ENCODE results near the gene CDKAL1. TPM values are rescaled to one million over a fixed set of nuclear protein-coding genes. Genes with fewer than 3 reads are reported as not detected.

CDKAL1 gene
- total and polyA plus RNA-seq, 9 of the 15 experiments (the other 6 are each of a cell fraction or from before 2014, with no cell fraction given): 11.2 to 36.3 (median 20.1) TPM

DNA sequence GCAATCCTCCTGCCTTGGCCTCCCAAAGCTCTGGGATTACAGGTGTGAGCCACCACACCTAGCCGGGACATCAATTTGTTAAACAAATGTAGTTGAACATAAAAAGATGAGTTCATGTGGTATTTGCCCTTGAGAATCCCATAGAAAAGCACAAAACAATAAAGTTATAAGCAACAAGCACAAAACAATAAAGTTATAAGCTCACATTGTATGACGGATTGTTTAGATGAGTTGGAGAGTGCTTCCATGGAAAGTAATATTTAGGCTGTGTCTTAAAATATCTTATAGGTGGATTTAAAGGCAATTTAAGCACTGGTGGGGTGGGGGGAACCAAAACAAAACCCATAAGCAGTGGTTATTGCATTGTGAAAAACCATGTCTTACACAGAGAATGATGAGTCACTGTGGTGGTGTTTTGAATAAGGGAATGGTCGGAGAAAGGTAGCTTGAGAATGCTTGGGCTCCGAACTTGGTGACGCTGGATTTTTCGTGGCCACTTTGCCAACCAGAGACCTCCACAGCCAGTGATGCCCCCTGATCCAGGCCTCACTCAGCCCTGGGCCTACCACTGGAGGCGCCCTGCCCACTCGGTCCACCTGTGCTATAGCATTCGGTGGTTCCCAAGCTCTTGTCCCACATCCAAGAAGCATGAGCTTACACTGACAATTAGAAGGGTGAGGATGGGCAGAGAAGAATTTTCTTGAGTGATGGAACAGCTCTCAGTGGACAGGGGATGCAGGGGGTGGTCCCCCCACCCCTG is 256.0 kb downstream of the CDKAL1 start (continued):
- peak; percentile 58; the same call in 1 of the 2 replicates for TF ChIP-seq NFE2 (IDR thresholded peaks at IDR 0.05; ENCODE audit: low read depth)
- TF ChIP-seq MAFK (IDR thresholded peaks at IDR 0.05; ENCODE audit: low read length): peak; percentile 19; the same call in 1 of the 2 replicates
- TF ChIP-seq ZNF316 (IDR thresholded peaks at IDR 0.05): 0 out of 2 replicates have a peak, but pooled peaks have one; percentile 22
- no peak for TF ChIP-seq ELF1 (tag; IDR thresholded peaks at IDR 0.05)
- no peak for TF ChIP-seq ZNF282 (CRISPR knock-in tag; IDR thresholded peaks at IDR 0.05)
- TF ChIP-seq, protein P1, sequence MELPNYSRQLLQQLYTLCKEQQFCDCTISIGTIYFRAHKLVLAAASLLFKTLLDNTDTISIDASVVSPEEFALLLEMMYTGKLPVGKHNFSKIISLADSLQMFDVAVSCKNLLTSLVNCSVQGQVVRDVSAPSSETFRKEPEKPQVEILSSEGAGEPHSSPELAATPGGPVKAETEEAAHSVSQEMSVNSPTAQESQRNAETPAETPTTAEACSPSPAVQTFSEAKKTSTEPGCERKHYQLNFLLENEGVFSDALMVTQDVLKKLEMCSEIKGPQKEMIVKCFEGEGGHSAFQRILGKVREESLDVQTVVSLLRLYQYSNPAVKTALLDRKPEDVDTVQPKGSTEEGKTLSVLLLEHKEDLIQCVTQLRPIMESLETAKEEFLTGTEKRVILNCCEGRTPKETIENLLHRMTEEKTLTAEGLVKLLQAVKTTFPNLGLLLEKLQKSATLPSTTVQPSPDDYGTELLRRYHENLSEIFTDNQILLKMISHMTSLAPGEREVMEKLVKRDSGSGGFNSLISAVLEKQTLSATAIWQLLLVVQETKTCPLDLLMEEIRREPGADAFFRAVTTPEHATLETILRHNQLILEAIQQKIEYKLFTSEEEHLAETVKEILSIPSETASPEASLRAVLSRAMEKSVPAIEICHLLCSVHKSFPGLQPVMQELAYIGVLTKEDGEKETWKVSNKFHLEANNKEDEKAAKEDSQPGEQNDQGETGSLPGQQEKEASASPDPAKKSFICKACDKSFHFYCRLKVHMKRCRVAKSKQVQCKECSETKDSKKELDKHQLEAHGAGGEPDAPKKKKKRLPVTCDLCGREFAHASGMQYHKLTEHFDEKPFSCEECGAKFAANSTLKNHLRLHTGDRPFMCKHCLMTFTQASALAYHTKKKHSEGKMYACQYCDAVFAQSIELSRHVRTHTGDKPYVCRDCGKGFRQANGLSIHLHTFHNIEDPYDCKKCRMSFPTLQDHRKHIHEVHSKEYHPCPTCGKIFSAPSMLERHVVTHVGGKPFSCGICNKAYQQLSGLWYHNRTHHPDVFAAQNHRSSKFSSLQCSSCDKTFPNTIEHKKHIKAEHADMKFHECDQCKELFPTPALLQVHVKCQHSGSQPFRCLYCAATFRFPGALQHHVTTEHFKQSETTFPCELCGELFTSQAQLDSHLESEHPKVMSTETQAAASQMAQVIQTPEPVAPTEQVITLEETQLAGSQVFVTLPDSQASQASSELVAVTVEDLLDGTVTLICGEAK (IDR thresholded peaks at IDR 0.05): peak; percentile 81
- TF ChIP-seq, protein P1 (CRISPR knock-in tag; IDR thresholded peaks at IDR 0.05): peak; percentile 75; the same call in 1 of the 2 replicates
- TF ChIP-seq ZNF766 (CRISPR knock-in tag; conservative IDR thresholded peaks at IDR 0.05): no peak
- TF ChIP-seq NFE2L1 (tag; IDR thresholded peaks at IDR 0.05; ENCODE audit: borderline replicate concordance, low read depth): peak; percentile 26; the same call in 1 of the 2 replicates
- TF ChIP-seq IFI16 (CRISPR knock-in tag; IDR thresholded peaks at IDR 0.05): no peak
- TF ChIP-seq, protein P2, sequence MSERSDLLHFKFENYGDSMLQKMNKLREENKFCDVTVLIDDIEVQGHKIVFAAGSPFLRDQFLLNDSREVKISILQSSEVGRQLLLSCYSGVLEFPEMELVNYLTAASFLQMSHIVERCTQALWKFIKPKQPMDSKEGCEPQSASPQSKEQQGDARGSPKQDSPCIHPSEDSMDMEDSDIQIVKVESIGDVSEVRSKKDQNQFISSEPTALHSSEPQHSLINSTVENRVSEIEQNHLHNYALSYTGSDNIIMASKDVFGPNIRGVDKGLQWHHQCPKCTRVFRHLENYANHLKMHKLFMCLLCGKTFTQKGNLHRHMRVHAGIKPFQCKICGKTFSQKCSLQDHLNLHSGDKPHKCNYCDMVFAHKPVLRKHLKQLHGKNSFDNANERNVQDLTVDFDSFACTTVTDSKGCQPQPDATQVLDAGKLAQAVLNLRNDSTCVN (CRISPR knock-in tag; IDR thresholded peaks at IDR 0.05): no peak
- TF ChIP-seq, protein P3, sequence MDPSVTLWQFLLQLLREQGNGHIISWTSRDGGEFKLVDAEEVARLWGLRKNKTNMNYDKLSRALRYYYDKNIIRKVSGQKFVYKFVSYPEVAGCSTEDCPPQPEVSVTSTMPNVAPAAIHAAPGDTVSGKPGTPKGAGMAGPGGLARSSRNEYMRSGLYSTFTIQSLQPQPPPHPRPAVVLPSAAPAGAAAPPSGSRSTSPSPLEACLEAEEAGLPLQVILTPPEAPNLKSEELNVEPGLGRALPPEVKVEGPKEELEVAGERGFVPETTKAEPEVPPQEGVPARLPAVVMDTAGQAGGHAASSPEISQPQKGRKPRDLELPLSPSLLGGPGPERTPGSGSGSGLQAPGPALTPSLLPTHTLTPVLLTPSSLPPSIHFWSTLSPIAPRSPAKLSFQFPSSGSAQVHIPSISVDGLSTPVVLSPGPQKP (CRISPR knock-in tag; IDR thresholded peaks at IDR 0.05): no peak

All from K562 (cell line).